ENCODE data around the gene OR4E2.
"Not testable (repeated sequence)": the region's sequence is repeated elsewhere in the genome, so short reads cannot be mapped to it uniquely, and the experiment has no call there.

The OR4E2 gene

GRCh38 chr14:21653331-21653885 is at the start of gene OR4E2:
OR4E2 (plus strand) TSS chr14:21653835; CDS start chr14:21665083, 11,248 bp downstream.
- FAIRE-seq: no peak
- DNase-seq (ENCODE audit: low spot score): no peak

GRCh38 chr14:21612324-21612723 is 41.3 kb upstream of the OR4E2 start:
- no peak for FAIRE-seq
- no peak for DNase-seq (ENCODE audit: low spot score)

- no peak for DNase-seq (ENCODE audit: low spot score)
- FAIRE-seq: no peak
These were observed 39.4 kb upstream of the OR4E2 start for GRCh38 chr14:21614240-21614639.

GRCh38 chr14:21617614-21618013 is 36.0 kb upstream of the OR4E2 start:
- DNase-seq (ENCODE audit: low spot score) (no peak), FAIRE-seq (no peak)

- no peak for DNase-seq (ENCODE audit: low spot score)
These were observed 27.0 kb upstream of the OR4E2 start for GRCh38 chr14:21626491-21627230.

GRCh38 chr14:21630503-21630902 is 23.1 kb upstream of the OR4E2 start:
- not testable (repeated sequence) for DNase-seq (ENCODE audit: low spot score); FAIRE-seq

More at GRCh38 chr14:21626491-21627230, 27.0 kb upstream of the OR4E2 start:
- FAIRE-seq: no peak

- FAIRE-seq: no peak
- no peak for DNase-seq (ENCODE audit: low spot score)
These were observed 22.6 kb upstream of the OR4E2 start for GRCh38 chr14:21631084-21631483.

GRCh38 chr14:21634840-21635239 is 18.8 kb upstream of the OR4E2 start, which contains the start of gene OR10G2:
OR10G2 (minus strand) TSS chr14:21634940; CDS start chr14:21634842, 98 bp downstream.
- no peak for DNase-seq (ENCODE audit: low spot score)
- FAIRE-seq: no peak

GRCh38 chr14:21642683-21643082 is 11.0 kb upstream of the OR4E2 start:
- FAIRE-seq (no peak), DNase-seq (ENCODE audit: low spot score) (no peak)

GRCh38 chr14:21643407-21643806 is 10.2 kb upstream of the OR4E2 start:
- FAIRE-seq (no peak), DNase-seq (ENCODE audit: low spot score) (no peak)

GRCh38 chr14:21647380-21647779 is 6.3 kb upstream of the OR4E2 start:
- FAIRE-seq (no peak), DNase-seq (ENCODE audit: low spot score) (no peak)

- FAIRE-seq (no peak), DNase-seq (ENCODE audit: low spot score) (no peak)
These were observed 1.3 kb upstream of the OR4E2 start for GRCh38 chr14:21652209-21652808.

GRCh38 chr14:21654215-21654614 is 580 bp downstream of the OR4E2 start:
- no peak for DNase-seq (ENCODE audit: low spot score)
- no peak for FAIRE-seq

- DNase-seq (ENCODE audit: low spot score) (no peak), FAIRE-seq (no peak)
These were observed 3.3 kb downstream of the OR4E2 start for GRCh38 chr14:21656980-21657379.

GRCh38 chr14:21668377-21668776 is 14.7 kb downstream of the OR4E2 start:
- DNase-seq (ENCODE audit: low spot score) (no peak), FAIRE-seq (no peak)

- no peak for DNase-seq (ENCODE audit: low spot score)
- FAIRE-seq: no peak
These were observed 15.6 kb downstream of the OR4E2 start for GRCh38 chr14:21669284-21669683.

- DNase-seq (ENCODE audit: low spot score) (no peak), FAIRE-seq (no peak)
These were observed 17.7 kb downstream of the OR4E2 start for GRCh38 chr14:21671371-21671770.

- FAIRE-seq: no peak
- no peak for DNase-seq (ENCODE audit: low spot score)
These were observed 18.5 kb downstream of the OR4E2 start for GRCh38 chr14:21672116-21672515.

- no peak for DNase-seq (ENCODE audit: low spot score)
- FAIRE-seq: no peak
These were observed 20.1 kb downstream of the OR4E2 start, which contains the start of gene OR4E1 for GRCh38 chr14:21673718-21674117. OR4E1 (minus strand) TSS chr14:21673818; CDS start chr14:21670935, 2,883 bp downstream.

- FAIRE-seq: no peak
These were observed 21.9 kb downstream of the OR4E2 start for GRCh38 chr14:21675566-21675965.

GRCh38 chr14:21680072-21680471 is 26.4 kb downstream of the OR4E2 start:
- DNase-seq (ENCODE audit: low spot score) (no peak), FAIRE-seq (no peak)

More at GRCh38 chr14:21675566-21675965, 21.9 kb downstream of the OR4E2 start:
- DNase-seq (ENCODE audit: low spot score): no peak

GRCh38 chr14:21686468-21686867 is 32.8 kb downstream of the OR4E2 start:
- DNase-seq (ENCODE audit: low spot score): no peak
- no peak for FAIRE-seq
